Measurements from ENCODE around the gene ARL10.
"Not testable (repeated sequence)": the region's sequence is repeated elsewhere in the genome, so short reads cannot be mapped to it uniquely, and the experiment has no call there.

Gene ARL10

DNA sequence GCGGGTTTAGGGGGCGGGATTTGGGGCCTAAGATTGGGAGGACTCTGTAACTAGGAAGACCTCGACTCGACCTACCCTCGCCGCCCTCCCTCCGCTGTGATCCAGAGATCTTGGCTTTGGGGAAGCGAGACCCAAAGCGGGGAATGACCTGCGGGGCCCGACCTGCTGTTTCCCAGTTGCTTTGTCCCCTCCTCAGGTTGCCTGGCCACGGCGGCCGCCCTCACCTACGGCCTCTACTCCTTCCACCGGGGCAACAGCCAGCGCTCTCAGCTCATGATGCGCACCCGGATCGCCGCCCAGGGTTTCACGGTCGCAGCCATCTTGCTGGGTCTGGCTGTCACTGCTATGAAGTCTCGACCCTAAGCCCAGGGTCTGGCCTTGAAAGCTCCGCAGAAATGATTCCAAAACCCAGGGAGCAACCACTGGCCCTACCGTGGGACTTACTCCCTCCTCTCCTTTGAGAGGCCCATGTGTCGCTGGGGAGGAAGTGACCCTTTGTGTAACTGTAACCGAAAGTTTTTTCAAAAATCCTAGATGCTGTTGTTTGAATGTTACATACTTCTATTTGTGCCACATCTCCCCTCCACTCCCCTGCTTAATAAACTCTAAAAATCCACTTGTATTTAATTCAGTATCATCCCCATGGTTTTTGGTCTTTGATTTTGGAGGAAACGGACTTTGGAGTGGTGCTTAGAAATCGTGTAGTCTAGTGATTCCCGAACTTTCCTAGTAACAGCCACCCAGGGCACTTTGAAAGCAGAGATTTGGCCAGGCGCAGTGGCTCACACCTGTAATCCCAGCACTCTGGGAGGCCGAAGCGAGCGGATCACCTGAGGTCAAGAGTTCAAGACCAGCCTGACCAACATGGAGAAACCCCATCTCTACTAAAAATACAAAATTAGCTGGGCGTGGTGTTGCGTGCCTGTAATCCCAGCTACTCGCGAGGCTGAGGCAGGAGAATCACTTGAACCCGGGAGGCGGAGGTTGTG lies 24.1 kb downstream of the ARL10 start:
- FAIRE-seq = no peak

DNA sequence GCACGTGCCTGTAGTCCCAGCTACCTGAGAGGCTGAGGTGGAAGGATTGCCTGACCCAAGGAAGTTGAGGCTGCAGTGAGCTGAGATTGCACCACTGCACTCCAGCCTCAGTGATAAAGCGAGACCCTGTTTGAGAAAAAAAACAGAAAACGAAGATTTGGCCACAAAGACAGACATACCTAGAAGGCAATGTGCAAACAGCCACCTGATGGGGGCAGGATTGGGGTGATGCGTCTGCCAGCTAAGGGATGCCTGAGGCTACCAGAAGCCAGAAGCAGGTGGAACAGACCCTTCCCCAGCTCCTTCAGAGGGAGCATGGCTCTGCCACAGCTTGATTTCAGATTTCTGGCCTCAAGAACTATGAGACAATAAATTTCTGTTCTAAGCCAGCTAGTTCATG lies 26.2 kb downstream of the ARL10 start:
- FAIRE-seq = no peak

- FAIRE-seq = no peak
These were observed 26.7 kb downstream of the ARL10 start for GRCh38 chr5:176391999-176392398.

DNA sequence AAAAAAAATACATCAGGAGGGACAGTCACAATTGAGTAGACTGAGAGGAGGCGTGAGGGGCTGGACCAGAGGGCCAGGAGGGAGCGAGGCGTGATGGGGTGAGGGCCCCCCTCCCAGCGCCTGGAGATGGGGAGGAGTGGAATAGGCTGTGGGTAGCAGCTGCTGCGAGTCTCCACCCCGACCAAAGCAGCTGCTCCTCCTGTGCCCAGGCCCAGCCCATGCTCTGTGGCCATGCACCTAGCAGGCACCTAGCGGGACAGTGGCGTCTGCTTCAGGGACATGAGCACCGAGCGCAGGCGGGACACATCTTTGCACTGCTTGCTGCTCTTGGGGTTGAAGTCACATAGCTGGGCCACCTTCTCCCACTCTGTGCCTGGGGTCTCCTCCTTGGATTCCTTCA lies 27.2 kb downstream of the ARL10 start:
- no peak for FAIRE-seq

- FAIRE-seq = no peak
These were observed 28.8 kb downstream of the ARL10 start for GRCh38 chr5:176394096-176394495.

GRCh38 chr5:176394881-176395675 lies 29.8 kb downstream of the ARL10 start:
- no peak for FAIRE-seq

DNA sequence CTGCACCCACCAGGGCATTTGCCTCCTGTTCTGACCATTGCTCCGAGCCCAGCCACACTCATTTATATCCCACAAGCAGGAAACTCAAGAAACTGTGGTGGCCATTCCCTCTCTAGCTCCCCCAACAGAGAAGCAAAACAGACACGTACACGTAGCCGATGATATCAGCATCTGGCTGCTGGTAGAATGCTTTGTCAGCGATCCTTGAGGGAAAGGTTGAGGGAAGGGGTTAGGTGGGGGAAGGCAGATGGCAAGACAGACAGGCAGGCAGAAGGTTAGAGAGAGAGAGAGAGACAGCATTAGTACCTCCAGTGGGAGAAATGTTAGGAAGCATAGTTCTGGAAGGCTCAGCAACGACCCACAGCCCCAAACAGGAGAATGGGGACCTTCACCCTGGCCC lies 31.0 kb downstream of the ARL10 start:
- no peak for FAIRE-seq

- FAIRE-seq = no peak
These were observed 32.6 kb downstream of the ARL10 start for GRCh38 chr5:176397736-176398420.

DNA sequence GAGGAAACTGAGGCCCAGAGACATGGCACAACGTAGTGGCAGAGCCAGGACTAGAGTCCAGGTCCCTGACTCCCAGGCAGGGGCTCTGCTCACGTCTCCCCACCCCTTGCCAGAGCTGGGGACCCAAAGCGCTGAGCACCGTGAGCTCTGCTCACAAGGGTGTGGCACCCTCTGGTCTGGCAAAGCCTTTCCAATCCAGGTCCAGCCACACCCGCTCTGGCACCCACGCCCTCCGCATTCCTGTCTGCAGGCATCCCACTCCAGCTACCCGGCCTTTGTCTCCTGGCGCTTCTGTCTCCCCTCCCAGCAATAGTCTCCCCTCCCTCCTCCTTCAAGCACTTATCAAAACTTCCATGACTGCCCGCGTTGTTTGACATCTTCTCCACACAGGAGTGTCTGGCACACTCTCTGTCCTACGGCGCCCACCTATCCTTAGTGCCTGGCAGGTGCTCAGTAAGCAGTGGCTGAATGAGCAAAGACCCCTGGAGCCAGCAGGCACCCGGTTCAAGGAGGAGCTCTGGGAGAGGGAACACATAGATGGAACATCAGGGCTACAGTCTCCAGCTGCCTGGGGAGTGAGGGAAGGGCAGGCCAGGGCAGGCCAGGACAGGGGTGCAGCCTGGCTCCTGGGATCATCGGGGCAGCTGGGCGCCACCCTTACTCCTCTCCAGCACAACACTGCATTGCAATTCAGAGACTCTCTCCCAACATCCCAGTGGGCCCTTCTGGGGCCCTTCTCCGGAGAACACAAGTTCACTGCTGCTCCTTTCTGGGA lies 35.3 kb downstream of the ARL10 start:
- FAIRE-seq = no peak

DNA sequence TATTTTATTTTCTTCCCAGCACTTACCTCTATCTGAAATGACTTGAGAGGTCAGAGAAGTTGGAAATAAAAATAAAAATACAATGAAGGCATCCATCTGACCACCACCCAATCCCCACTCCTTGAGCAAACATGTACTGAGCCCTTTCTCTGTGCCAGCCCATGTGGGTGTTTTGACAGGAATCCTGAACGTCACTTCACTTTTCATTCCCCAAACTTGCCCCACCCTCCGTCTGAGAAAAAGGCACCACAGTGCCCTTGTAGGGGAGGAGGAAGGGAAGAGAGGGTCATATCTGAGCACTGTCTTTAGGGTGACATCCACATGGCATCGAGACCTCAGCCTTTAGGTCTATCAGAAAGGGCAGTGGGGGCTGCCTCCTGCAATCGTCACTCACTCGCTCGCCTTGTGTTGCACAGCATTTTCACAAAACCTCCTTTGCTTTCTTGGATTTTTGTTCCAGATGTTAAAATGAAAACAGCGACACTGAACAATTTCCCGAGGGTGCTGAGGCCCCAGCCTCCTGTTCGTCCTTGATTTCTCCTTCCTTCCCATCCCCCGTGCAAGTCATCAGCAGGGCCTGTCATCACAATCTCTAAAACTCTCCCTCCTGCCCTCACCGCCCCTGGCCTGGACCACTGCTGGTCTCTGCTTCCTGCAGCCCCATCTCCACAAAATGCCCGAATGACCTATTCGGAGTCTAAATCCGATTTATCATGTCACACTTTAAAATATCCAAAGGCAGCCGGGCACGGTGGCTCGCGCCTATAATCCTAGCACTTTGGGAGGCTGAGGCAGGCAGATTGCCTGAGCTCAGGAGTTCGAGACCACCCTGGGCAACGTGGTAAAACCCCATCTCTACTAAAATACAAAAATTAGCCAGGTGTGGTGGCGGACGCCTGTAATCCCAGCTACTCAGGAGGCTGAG lies 36.3 kb downstream of the ARL10 start:
- FAIRE-seq = no peak

GRCh38 chr5:176405656-176406435 lies 40.6 kb downstream of the ARL10 start:
- no peak for FAIRE-seq

GRCh38 chr5:176406436-176407052 lies 41.3 kb downstream of the ARL10 start:
- no peak for FAIRE-seq

GRCh38 chr5:176407456-176408251 lies 42.4 kb downstream of the ARL10 start:
- no peak for FAIRE-seq

DNA sequence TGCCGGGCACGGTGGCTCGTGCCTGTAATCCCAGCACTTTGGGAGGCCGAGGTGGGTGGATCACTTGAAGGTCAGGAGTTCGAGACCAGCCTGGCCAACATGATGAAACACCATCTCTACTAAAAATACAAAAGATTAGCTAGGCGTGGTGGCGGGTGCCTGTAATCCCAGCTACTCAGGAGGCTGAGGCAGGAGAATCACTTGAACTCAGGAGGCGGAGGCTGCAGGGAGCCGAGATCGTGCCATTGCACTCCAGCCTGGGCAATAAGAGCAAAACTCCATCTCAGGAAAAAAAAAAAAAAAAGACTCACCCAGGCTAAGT lies 42.9 kb downstream of the ARL10 start:
- FAIRE-seq = not testable (repeated sequence)

GRCh38 chr5:176408590-176408989 lies 43.3 kb downstream of the ARL10 start:
- no peak for FAIRE-seq

DNA sequence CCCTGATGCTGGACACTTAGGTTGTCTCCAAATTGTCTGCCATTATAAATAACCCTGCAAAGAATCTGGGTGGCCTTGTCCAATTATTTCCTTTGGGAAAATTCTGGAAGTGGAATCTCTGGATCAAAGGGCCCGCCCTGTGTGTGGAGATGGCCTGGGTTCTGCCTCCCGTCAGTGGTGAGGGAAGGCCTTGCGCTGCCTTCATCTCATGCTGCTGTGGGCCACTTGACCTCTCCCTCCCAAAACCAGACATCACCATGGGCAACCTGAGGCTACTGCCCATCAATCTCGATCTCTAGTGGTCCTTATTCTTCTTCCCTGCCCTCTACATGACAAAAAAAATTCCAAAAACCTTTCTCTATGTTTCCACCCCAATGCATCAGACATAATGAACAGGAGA lies 44.5 kb downstream of the ARL10 start:
- no peak for FAIRE-seq

GRCh38 chr5:176410486-176411180 lies 45.3 kb downstream of the ARL10 start:
- no peak for FAIRE-seq

DNA sequence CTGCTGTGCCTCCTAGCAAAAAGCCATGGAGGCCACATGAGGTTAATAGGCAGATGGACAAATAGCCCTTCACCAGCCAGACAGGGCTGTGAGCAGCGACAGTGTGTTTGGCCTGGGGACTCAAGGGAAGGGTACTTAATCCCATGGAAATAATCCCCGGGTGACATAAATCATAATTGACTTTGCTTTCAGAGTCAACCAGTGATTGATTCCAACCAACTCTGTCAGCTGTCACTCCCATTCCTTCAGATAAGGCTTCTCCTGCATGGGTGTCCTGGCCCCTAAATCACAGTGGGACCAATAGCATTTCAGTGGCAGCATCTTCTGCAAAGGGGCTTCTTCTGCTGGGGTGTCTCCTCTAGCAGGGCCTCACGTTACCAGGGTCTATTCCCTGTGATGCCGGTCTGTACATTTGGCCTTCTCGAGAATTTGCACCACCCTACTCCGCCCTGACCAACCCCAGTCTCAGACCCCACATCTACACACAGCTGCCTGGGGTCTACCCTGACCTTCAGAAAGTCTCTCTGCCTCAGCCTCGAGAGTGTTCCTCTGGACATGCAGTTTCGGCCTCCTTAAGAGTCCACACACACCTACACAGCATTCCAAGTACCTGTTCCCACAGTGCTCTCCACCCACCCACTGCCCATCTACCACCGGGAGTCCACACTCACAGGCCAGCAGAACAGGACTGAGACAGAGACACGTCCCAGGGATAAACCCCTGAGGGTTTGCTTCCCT lies 47.4 kb downstream of the ARL10 start:
- FAIRE-seq = no peak
